ENCODE measurements around the gene ETS1. TPM values are rescaled to one million over a fixed set of nuclear protein-coding genes. Genes with fewer than 3 reads are reported as not detected.

ETS1 gene
- total RNA-seq, 1 experiment from 2014 or later, result 29.9 TPM

DNA sequence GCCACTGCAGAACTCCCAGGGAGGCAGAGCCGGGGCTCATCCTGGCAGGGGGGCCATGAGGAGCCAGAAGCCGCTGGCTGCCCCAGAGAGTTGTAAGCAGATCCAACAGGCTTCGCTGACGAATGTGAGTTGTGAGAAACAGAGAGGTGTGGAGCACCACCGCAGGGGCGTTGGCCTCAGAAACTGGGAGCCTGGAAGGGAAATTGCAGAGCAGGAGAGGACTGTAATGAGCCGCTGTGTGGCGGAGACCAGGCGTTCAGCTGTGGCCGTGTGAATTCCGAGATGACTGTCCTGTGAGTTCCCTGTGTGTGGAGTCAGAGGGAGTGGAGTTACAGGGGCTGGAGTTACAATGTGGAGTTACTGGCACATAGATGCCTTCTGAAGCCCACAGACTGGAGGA, 27.7 kb upstream of the ETS1 start:
- H4K20me1 ChIP-seq (ENCODE audit: control insufficient read depth, insufficient read depth, insufficient read length), result no peaks in the 10 kb centered on the region
- H2AFZ ChIP-seq (ENCODE audit: low read length), result no peak overlapping the region
- H2BK5ac ChIP-seq (ENCODE audit: insufficient read length, low read length), result no peak overlapping the region
- no peak overlapping the region for H2BK15ac ChIP-seq (ENCODE audit: low read depth, low read length)
- peaks cover 65% of the 10 kb centered on the region for H3K27me3 Mint-ChIP-seq (ENCODE audit: low read depth)
- no peaks in the 10 kb centered on the region for H3K23me2 ChIP-seq (ENCODE audit: insufficient read length, low read depth, low read length, poor library complexity, severe bottlenecking)
- H3K4me1 ChIP-seq (ENCODE audit: insufficient read depth, low read length), result no peaks in the 10 kb centered on the region; the same call in 1 of the 2 replicates
- H3K27me3 ChIP-seq (ENCODE audit: insufficient read depth, low read length), result no peaks in the 10 kb centered on the region; the same call in 1 of the 2 replicates
- no peak overlapping the region for H2BK120ac ChIP-seq (ENCODE audit: low read depth, low read length, poor library complexity, severe bottlenecking)
- no peak overlapping the region for H3K14ac ChIP-seq (ENCODE audit: insufficient read depth, low read length)
- no peak overlapping the region for H3K56ac ChIP-seq (ENCODE audit: insufficient read length, low read depth, low read length)
- no CpG with 5 or more reads among the region's 11 CpGs for WGBS (ENCODE audit: extremely low coverage, insufficient read length, low lambda C conversion rate)
- H3K9me3 ChIP-seq (ENCODE audit: control insufficient read depth, low read depth, low read length), result no peaks in the 10 kb centered on the region
- H3K4me2 ChIP-seq (ENCODE audit: insufficient read depth, insufficient read length, low read length), result no peak overlapping the region
- no peak overlapping the region for H3K27ac ChIP-seq (ENCODE audit: insufficient read length, low read depth, low read length)
- no peak overlapping the region for H4K8ac ChIP-seq (replicated peaks; ENCODE audit: insufficient read length, low read depth, low read length)
- no peak overlapping the region for H3K27ac Mint-ChIP-seq
- H4K91ac ChIP-seq (ENCODE audit: insufficient read length, low read depth, low read length), result no peak overlapping the region
- DNase-seq, result no peak
- H3K4me1 Mint-ChIP-seq, result peaks cover 20 to 28% of the 10 kb centered on the region in 2 experiments
- no peaks in the 10 kb centered on the region for H3K79me2 ChIP-seq (ENCODE audit: insufficient read depth, low read length)
- H4K5ac ChIP-seq (ENCODE audit: insufficient read length, low read depth, low read length), result no peak overlapping the region
- no peak overlapping the region for H2BK20ac ChIP-seq (ENCODE audit: low read depth, low read length, poor library complexity, severe bottlenecking)
- no peak overlapping the region for H3K18ac ChIP-seq (ENCODE audit: insufficient read length, low read depth, low read length)
- H3T11ph ChIP-seq (ENCODE audit: low read length), result no peak overlapping the region
- no peak overlapping the region for H3K23ac ChIP-seq (ENCODE audit: insufficient read length, low read depth, low read length)
- no peak for TF ChIP-seq CTCF (conservative IDR thresholded peaks at IDR 0.05)
- H3K4ac ChIP-seq (ENCODE audit: low read depth, low read length), result no peak overlapping the region
- no peak overlapping the region for H2BK12ac ChIP-seq (ENCODE audit: insufficient read length, low read depth, low read length)
- no peaks in the 10 kb centered on the region; a peak in 1 of 7 replicates for H3K36me3 Mint-ChIP-seq (ENCODE audit: insufficient read depth in 1 of 3, low read depth in 3 of 3)
- H3K9ac ChIP-seq (ENCODE audit: extremely low read depth, insufficient read length, low read length), result no peak overlapping the region
- no peak overlapping the region for H3K4me3 Mint-ChIP-seq
- H3K79me1 ChIP-seq (ENCODE audit: insufficient read depth, low read depth, low read length, poor library complexity, severe bottlenecking), result no peaks in the 10 kb centered on the region
- H2AK5ac ChIP-seq (ENCODE audit: insufficient read length, low read length), result no peak overlapping the region
- H3K9me3 Mint-ChIP-seq, result no peaks in the 10 kb centered on the region

Data from H9 (cell line).